HUES48 (cell line): ENCODE results near the gene UEVLD.

Experiments
- H3K27ac ChIP-seq: one replicate; pipeline ENCODE4 v1.7.0; 2013; ENCODE audit warnings: low read depth, low read length, inconsistent platforms
- H3K27me3 ChIP-seq: 2 replicates; pipeline ENCODE4 v1.6.1; 2013; ENCODE audit warnings: mild to moderate bottlenecking, low read length; ENCODE audit not compliant: control insufficient read depth, insufficient read depth
- H3K36me3 ChIP-seq: 2 replicates; pipeline ENCODE4 v1.6.1; 2013; ENCODE audit warnings: low read length; ENCODE audit not compliant: control insufficient read depth, insufficient read depth
- H3K4me1 ChIP-seq: 2 replicates; pipeline ENCODE4 v1.6.1; 2013; ENCODE audit warnings: mild to moderate bottlenecking, low read length; ENCODE audit not compliant: control insufficient read depth, insufficient read depth
- H3K4me3 ChIP-seq: 2 replicates; pipeline ENCODE4 v1.5.1; 2013; ENCODE audit warnings: mild to moderate bottlenecking, low read depth, low read length
- H3K9ac ChIP-seq: 2 replicates; pipeline ENCODE4 v1.6.1; 2013; ENCODE audit warnings: mild to moderate bottlenecking, low read depth, low read length, moderate library complexity
- H3K9me3 ChIP-seq: 2 replicates; pipeline ENCODE4 v1.6.1; 2013; ENCODE audit warnings: low read length; ENCODE audit not compliant: control insufficient read depth, insufficient read depth

Gene UEVLD

DNA sequence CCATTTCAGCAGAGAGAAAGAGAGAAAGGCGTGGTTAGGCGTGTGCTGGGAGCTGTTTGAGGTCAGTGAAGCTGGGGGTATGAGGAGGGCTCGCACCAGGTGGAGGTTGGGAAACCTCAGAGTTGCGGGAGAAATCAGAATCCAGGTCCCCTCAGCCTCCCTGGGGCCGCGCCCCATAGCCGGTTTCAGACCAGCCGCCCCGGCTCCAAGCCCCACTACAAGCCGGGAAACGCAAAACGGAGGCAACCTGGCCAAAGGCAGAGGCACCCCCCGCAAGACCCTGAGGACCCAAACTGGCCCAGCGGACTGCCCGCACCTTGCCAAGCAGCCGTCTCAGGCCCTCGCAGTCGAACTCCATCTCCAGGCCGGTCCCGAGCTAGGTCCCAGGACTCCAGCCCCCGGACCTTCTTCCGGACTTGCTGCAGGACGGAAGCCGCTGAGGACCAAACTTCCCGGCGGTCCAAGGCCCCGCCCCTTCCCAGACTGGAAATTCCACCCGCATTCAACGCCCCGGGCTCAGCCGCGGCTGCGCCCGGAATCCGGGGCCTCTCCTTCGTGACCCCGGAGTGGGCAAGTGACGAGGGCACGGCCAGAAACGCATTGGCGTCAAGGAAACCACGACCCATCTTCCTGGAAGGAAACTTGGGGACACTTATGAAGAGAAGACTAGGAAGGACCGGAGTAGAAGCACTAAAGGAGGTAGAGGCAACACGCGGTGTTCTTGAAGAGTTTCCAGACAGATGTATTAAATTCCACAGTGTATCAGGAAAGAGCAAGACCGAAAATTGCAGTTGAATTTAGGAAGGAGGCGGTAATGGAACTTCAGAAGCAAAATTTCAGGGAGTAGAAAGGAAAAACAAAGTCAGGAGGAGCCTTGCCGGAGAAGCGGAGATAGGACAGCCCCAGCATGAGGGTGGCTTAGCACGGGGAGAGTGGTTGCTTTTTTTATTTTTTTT lies at the start of gene UEVLD:
Gene UEVLD (minus strand): TSS at position 438 of the 956 bp plus-strand sequence. CDS start 80 bp downstream, at position 358.
- no peaks in the 10 kb centered on the region for H3K9me3 ChIP-seq
- H3K4me1 ChIP-seq, result no peaks in the 10 kb centered on the region
- peak within 1 kb of the TSS; percentile 88 for H3K9ac ChIP-seq
- H3K4me3 ChIP-seq, result peak within 1 kb of the TSS; percentile 91
- no peaks in the 10 kb centered on the region for H3K36me3 ChIP-seq
- H3K27ac ChIP-seq, result peak within 1 kb of the TSS; percentile 83
- no peaks in the 10 kb centered on the region for H3K27me3 ChIP-seq

GRCh38 chr11:18634140-18635032 lies 45.9 kb upstream of the UEVLD start, which contains the start of gene SPTY2D1:
TSS of gene SPTY2D1 (minus strand) at chr11:18634342. CDS start at chr11:18634257, 85 bp downstream.
- H3K9me3 ChIP-seq, result no peaks in the 10 kb centered on the region
- peak within 1 kb of the TSS; percentile 96 for H3K9ac ChIP-seq
- H3K27me3 ChIP-seq, result no peaks in the 10 kb centered on the region
- H3K4me3 ChIP-seq, result peak within 1 kb of the TSS; percentile 96
- peaks cover 4% of the 10 kb centered on the region for H3K4me1 ChIP-seq
- no peaks in the 10 kb centered on the region for H3K36me3 ChIP-seq
- H3K27ac ChIP-seq, result peak within 1 kb of the TSS; percentile 95

GRCh38 chr11:18633256-18634139 lies 45.0 kb upstream of the UEVLD start:
- Histone ChIP-seq H3K9me3 (no peaks in the 10 kb centered on the region), H3K4me1 (peaks cover 4% of the 10 kb centered on the region), H3K36me3 (no peaks in the 10 kb centered on the region), H3K27ac (peak overlapping the region; percentile 55), H3K4me3 (peak overlapping the region; percentile 96), H3K27me3 (no peaks in the 10 kb centered on the region), H3K9ac (peak overlapping the region; percentile 72)

GRCh38 chr11:18632841-18633240 lies 44.3 kb upstream of the UEVLD start:
- Histone ChIP-seq H3K4me3 (peak overlapping the region; percentile 96), H3K9ac (peak overlapping the region; percentile 72; the same call in 1 of the 2 replicates)

GRCh38 chr11:18624161-18624560 lies 35.6 kb upstream of the UEVLD start:
- Histone ChIP-seq H3K9ac (no peak overlapping the region), H3K27me3 (no peaks in the 10 kb centered on the region), H3K9me3 (no peaks in the 10 kb centered on the region), H3K4me1 (no peaks in the 10 kb centered on the region), H3K4me3 (no peak overlapping the region), H3K36me3 (no peaks in the 10 kb centered on the region), H3K27ac (no peak overlapping the region)

More at GRCh38 chr11:18632841-18633240, 44.3 kb upstream of the UEVLD start:
- Histone ChIP-seq H3K9me3 (no peaks in the 10 kb centered on the region), H3K27me3 (no peaks in the 10 kb centered on the region), H3K4me1 (peaks cover 4% of the 10 kb centered on the region), H3K36me3 (no peaks in the 10 kb centered on the region), H3K27ac (no peak overlapping the region)

DNA sequence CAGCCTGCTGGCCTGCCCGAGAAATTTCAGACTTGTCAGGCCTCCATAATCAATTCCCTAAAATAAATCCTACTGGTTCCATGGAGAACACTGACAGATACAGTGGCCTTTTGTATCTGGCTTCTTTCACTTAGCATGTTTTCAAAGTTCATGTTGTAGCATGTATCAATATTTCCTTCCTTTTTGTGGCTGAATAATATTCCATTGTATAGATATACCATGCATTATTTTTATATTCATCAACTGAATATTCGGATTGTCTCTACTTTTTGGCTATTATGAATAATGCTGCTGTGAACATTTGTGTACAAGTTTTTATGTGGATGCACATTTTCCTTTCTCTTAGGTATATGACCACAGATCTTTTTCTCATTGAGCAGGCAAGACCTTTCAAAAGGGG lies 35.2 kb upstream of the UEVLD start:
- no peaks in the 10 kb centered on the region for H3K36me3 ChIP-seq
- no peak overlapping the region for H3K4me3 ChIP-seq
- no peak overlapping the region for H3K27ac ChIP-seq
- no peaks in the 10 kb centered on the region for H3K27me3 ChIP-seq
- H3K9me3 ChIP-seq, result no peaks in the 10 kb centered on the region
- H3K4me1 ChIP-seq, result no peaks in the 10 kb centered on the region
- no peak overlapping the region for H3K9ac ChIP-seq

GRCh38 chr11:18618342-18619025 lies 29.9 kb upstream of the UEVLD start:
- Histone ChIP-seq H3K27me3 (no peaks in the 10 kb centered on the region), H3K4me1 (no peaks in the 10 kb centered on the region), H3K4me3 (no peak overlapping the region), H3K9ac (no peak overlapping the region), H3K27ac (no peak overlapping the region), H3K9me3 (no peaks in the 10 kb centered on the region), H3K36me3 (peaks cover 33% of the 10 kb centered on the region)

DNA sequence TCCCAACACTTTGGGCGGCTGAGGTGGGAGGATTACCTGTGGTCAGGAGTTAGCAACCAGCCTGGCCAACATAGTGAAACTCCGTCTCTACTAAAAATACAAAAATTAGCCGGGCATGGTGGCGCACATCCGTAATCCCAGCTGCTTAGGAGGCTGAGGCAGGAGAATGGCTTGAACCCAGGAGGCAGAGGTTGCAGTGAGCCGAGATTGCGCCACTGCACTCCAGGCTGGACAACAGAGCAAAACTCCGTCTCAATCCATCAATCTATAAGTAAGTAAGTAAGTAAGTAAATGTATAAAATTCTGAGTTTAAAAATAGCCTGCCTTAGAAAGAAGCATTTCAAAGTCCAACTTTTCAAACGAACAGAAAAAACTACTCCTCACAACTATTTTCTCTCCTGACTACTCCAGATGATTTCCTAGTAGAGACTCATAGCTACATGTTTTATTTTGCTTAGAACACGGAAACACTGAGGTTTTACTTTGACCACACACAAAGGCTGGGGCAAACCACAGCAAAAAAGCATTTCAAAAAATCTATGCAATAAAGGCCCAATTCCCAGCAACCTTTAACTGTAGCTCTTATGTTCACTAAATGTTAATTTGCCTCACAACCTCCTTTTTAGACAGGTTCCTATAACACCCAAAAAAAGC lies 29.3 kb upstream of the UEVLD start:
- Histone ChIP-seq H3K9me3 (no peaks in the 10 kb centered on the region), H3K4me3 (no peak overlapping the region), H3K36me3 (peaks cover 34% of the 10 kb centered on the region), H3K4me1 (no peaks in the 10 kb centered on the region), H3K27me3 (no peaks in the 10 kb centered on the region), H3K27ac (no peak overlapping the region), H3K9ac (no peak overlapping the region)

- Histone ChIP-seq H3K9ac (no peak overlapping the region), H3K36me3 (peaks cover 50% of the 10 kb centered on the region), H3K27ac (no peak overlapping the region)
Measured at GRCh38 chr11:18615628-18616392, 27.3 kb upstream of the UEVLD start.

More at GRCh38 chr11:18615628-18616392, 27.3 kb upstream of the UEVLD start:
- H3K9me3 ChIP-seq, result no peaks in the 10 kb centered on the region
- H3K27me3 ChIP-seq, result no peaks in the 10 kb centered on the region
- H3K4me1 ChIP-seq, result no peaks in the 10 kb centered on the region
- H3K4me3 ChIP-seq, result no peak overlapping the region
